SKM-1 (cell line): ENCODE data around the gene EXOC2.

Source experiments
- DNase-seq: peaks from one replicate; lab custom pipeline; 2025; ENCODE audit not compliant: unreplicated experiment; lab: John Stamatoyannopoulos, UW

EXOC2 gene

GRCh38 chr6:503610-504362 is 189.2 kb downstream of the EXOC2 start:
- no peak for DNase-seq

- DNase-seq, result no peak
Observed at GRCh38 chr6:502761-503160, 190.2 kb downstream of the EXOC2 start.

GRCh38 chr6:501891-502601 is 190.9 kb downstream of the EXOC2 start:
- no peak for DNase-seq

- no peak for DNase-seq
Observed at GRCh38 chr6:499617-500016, 193.3 kb downstream of the EXOC2 start.

- no peak for DNase-seq
Observed at GRCh38 chr6:498795-499231, 194.1 kb downstream of the EXOC2 start.

GRCh38 chr6:497258-497657 is 195.7 kb downstream of the EXOC2 start:
- DNase-seq, result no peak

- no peak for DNase-seq
Observed at GRCh38 chr6:496649-497048, 196.3 kb downstream of the EXOC2 start.

- DNase-seq, result no peak
Observed at GRCh38 chr6:494394-494793, 198.5 kb downstream of the EXOC2 start.

- no peak for DNase-seq
Observed at GRCh38 chr6:493840-494239, 199.1 kb downstream of the EXOC2 start.

- DNase-seq, result no peak
Observed at GRCh38 chr6:492816-493414, 200.0 kb downstream of the EXOC2 start.

GRCh38 chr6:492178-492577 is 200.8 kb downstream of the EXOC2 start:
- no peak for DNase-seq

- no peak for DNase-seq
Observed at GRCh38 chr6:491233-491632, 201.7 kb downstream of the EXOC2 start.

GRCh38 chr6:490251-491037 is 202.5 kb downstream of the EXOC2 start:
- no peak for DNase-seq

GRCh38 chr6:489762-490161 is 203.2 kb downstream of the EXOC2 start:
- no peak for DNase-seq

GRCh38 chr6:489001-489400 is 203.9 kb downstream of the EXOC2 start:
- no peak for DNase-seq

GRCh38 chr6:487956-488355 is 205.0 kb downstream of the EXOC2 start:
- DNase-seq, result no peak

GRCh38 chr6:485655-486170 is 207.2 kb downstream of the EXOC2 start:
- no peak for DNase-seq

- no peak for DNase-seq
Observed at GRCh38 chr6:484746-485145, 208.2 kb downstream of the EXOC2 start.

GRCh38 chr6:484086-484745 is 208.7 kb downstream of the EXOC2 start:
- DNase-seq, result no peak

- DNase-seq, result no peak
Observed at GRCh38 chr6:475314-475713, 217.6 kb downstream of the EXOC2 start.
